Measurements from ENCODE around the gene CRYGA. TPM values are rescaled to one million over a fixed set of nuclear protein-coding genes. Genes with fewer than 3 reads are reported as not detected.

CRYGA gene
- total and polyA plus RNA-seq, 2 experiments from 2014 or later: not detected

DNA sequence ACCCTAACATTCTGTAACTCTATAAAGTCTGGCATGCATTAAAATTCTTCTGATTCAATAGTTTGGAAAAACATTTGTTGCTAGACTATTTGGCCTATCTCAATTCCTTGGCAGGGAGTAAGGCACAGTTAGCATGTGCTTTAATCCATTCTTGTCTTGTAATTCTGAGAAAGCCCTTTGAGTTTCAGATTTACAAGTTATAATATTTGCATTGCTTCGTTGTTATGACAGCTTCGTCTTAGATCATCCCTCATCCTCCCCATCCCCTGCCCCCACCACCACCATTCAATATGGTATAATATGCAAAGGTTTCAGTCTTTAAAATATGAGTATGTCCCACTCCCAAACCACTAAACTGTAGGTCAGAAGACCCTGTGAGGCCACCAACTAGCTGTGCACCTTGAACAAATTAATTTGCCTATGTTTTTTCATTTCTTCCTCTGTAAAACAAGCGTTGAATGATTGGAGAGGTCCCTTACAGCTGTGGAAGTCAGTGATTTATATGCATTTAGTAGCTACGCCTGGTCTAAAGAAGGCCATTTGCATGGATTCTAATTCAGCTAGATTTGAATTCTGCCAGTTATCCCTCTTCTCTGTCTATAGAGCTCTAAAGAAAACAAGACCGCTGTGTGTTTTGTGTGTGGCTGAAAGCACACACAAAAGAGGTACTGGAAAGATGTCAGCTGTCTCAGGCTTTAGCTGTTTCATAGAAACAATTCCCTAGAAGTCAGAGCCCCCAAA is 25.9 kb upstream of the CRYGA start:
- H3F3A ChIP-seq (ENCODE audit: insufficient read depth): no peaks in the 10 kb centered on the region
- H3K79me2 ChIP-seq (ENCODE audit: insufficient read depth): no peaks in the 10 kb centered on the region
- H4K20me1 ChIP-seq (ENCODE audit: insufficient read depth): no peaks in the 10 kb centered on the region
- no peak overlapping the region for H3K4me3 ChIP-seq
- no peaks in the 10 kb centered on the region for H3K36me3 ChIP-seq (ENCODE audit: low read depth)
- no peaks in the 10 kb centered on the region for H3K9me2 ChIP-seq (ENCODE audit: insufficient read depth)
- no peak for DNase-seq
- H3K27ac ChIP-seq: no peak overlapping the region
- H3K4me1 ChIP-seq (ENCODE audit: insufficient read depth): no peaks in the 10 kb centered on the region
- peaks cover 36% of the 10 kb centered on the region for H3K27me3 ChIP-seq (replicated peaks; ENCODE audit: insufficient read depth)
- no peak overlapping the region for H2AFZ ChIP-seq
- H3K9ac ChIP-seq: no peak overlapping the region
- H3K9me3 ChIP-seq (ENCODE audit: low read depth): no peaks in the 10 kb centered on the region
- in situ Hi-C loops (cut with MboI): no loop called here
- H3K4me2 ChIP-seq (ENCODE audit: unreplicated experiment): no peak overlapping the region
- WGBS, 2 experiments (ENCODE audit: low coverage in 1 of 2, low lambda C conversion rate in 2 of 2, missing lambda C conversion rate in 2 of 2): 33 to 35% methylated on average over 5 of the region's 5 CpGs
- no peak for TF ChIP-seq EZH2phosphoT487 (IDR thresholded peaks at IDR 0.05; ENCODE audit: insufficient read depth, low read depth)
- TF ChIP-seq EZH2 (IDR thresholded peaks at IDR 0.05; ENCODE audit: insufficient read depth, poor library complexity, severe bottlenecking): no peak

DNA sequence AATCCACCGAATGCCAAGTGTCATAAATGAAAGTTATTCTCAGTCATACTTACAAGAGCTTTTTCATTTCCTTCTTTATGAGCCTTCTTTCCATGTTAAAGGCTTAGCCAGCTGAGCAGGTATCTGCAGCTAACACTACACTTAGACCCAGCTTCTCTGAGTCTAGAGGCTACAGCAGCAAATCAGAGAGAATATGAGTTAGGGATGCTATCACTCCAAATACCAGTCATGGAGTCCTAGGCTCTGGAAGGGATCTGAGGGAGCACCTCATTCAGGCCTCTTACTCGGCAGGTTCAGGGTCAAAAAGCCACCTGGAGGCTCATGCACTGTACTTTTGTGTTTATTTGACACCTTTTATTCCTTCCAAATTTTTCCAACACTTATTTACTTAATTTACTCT is 23.5 kb upstream of the CRYGA start:
- 20 to 34% methylated on average over 2 of the region's 2 CpGs for WGBS, 2 experiments (ENCODE audit: low coverage in 1 of 2, low lambda C conversion rate in 2 of 2, missing lambda C conversion rate in 2 of 2)

DNA sequence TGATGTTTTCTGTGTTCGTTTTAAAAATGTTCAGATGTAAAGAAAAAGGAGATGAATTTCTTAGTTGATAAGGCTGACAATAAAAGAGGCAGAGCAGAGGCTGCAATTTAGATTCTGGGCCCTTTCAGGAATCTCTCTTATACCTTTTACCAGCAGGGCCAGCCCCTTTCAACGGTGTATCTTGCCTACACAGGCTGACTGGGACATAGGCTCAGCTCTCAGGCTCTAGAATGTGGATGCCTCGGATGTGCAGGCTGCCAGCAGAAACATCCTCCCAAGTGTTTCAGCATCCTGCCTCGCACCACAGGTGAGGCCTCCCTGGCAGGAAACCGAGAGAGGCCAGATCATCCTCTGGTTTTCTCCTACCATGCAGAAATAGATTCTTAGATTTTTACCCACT is 23.1 kb upstream of the CRYGA start:
- no peaks in the 10 kb centered on the region for H3F3A ChIP-seq (ENCODE audit: insufficient read depth)
- H3K4me1 ChIP-seq (ENCODE audit: insufficient read depth): no peaks in the 10 kb centered on the region
- H3K9me3 ChIP-seq (ENCODE audit: low read depth): no peaks in the 10 kb centered on the region
- H3K27me3 ChIP-seq (replicated peaks; ENCODE audit: insufficient read depth): peaks cover 47% of the 10 kb centered on the region
- H3K9ac ChIP-seq: no peak overlapping the region
- H3K9me2 ChIP-seq (ENCODE audit: insufficient read depth): no peaks in the 10 kb centered on the region
- H3K4me3 ChIP-seq: no peak overlapping the region
- in situ Hi-C loops (cut with MboI): no loop called here
- H3K27ac ChIP-seq: no peak overlapping the region
- WGBS, 2 experiments (ENCODE audit: low coverage in 1 of 2, low lambda C conversion rate in 2 of 2, missing lambda C conversion rate in 2 of 2): 18 to 20% methylated on average over 5 of the region's 5 CpGs
- no peak for DNase-seq
- no peaks in the 10 kb centered on the region for H3K79me2 ChIP-seq (ENCODE audit: insufficient read depth)
- H3K4me2 ChIP-seq (ENCODE audit: unreplicated experiment): no peak overlapping the region
- no peak overlapping the region for H2AFZ ChIP-seq
- TF ChIP-seq EZH2 (IDR thresholded peaks at IDR 0.05; ENCODE audit: insufficient read depth, poor library complexity, severe bottlenecking): no peak
- no peak for TF ChIP-seq EZH2phosphoT487 (IDR thresholded peaks at IDR 0.05; ENCODE audit: insufficient read depth, low read depth)
- no peaks in the 10 kb centered on the region for H3K36me3 ChIP-seq (ENCODE audit: low read depth)
- H4K20me1 ChIP-seq (ENCODE audit: insufficient read depth): no peaks in the 10 kb centered on the region

More for the DNA sequence above, 23.5 kb upstream of the CRYGA start:
- no peak for TF ChIP-seq EZH2phosphoT487 (IDR thresholded peaks at IDR 0.05; ENCODE audit: insufficient read depth, low read depth)
- TF ChIP-seq EZH2 (IDR thresholded peaks at IDR 0.05; ENCODE audit: insufficient read depth, poor library complexity, severe bottlenecking): no peak
- H3K9me2 ChIP-seq (ENCODE audit: insufficient read depth): no peaks in the 10 kb centered on the region
- no peak for DNase-seq
- H3K4me3 ChIP-seq: no peak overlapping the region
- H3K27ac ChIP-seq: no peak overlapping the region
- no peaks in the 10 kb centered on the region for H4K20me1 ChIP-seq (ENCODE audit: insufficient read depth)
- H3K4me2 ChIP-seq (ENCODE audit: unreplicated experiment): no peak overlapping the region
- H3K27me3 ChIP-seq (replicated peaks; ENCODE audit: insufficient read depth): peaks cover 46% of the 10 kb centered on the region
- no peaks in the 10 kb centered on the region for H3K79me2 ChIP-seq (ENCODE audit: insufficient read depth)
- in situ Hi-C loops (cut with MboI): no loop called here
- no peak overlapping the region for H3K9ac ChIP-seq
- H3K36me3 ChIP-seq (ENCODE audit: low read depth): no peaks in the 10 kb centered on the region
- H3K9me3 ChIP-seq (ENCODE audit: low read depth): no peaks in the 10 kb centered on the region
- no peaks in the 10 kb centered on the region for H3F3A ChIP-seq (ENCODE audit: insufficient read depth)
- H2AFZ ChIP-seq: no peak overlapping the region
- no peaks in the 10 kb centered on the region for H3K4me1 ChIP-seq (ENCODE audit: insufficient read depth)

DNA sequence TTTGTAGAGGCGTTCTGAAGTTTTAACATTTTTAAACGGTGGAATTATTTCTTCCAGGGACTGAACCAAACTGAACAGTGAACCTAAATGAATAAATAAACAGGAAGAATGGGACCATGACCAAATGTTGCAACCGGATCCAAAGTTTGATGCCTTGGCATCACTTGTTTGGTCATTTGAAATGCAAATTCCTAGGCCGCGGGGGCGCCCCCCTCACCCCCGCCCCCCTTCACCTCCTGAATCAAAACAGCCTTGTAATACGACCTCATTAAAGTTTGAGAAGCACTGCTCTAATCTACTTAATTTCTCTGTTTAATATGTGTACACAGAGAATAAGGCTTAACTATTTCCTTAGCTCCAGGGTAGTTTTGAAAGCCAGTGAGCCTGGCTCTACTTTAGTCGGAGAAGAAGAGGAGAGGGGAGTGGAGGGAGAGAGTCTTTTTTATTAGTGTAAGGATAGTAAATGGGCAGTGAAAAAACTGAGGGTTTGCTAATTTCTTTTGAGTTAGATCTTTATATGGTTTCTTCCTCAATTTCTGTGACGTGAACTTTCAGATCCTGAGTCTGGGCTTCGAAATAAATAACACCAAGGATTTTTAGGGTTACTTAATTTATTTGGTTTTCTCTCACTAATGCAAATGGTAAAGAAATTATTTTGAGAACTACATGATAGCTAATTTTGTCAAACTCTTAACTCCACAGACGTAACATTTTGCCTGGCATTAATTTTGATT is 20.8 kb upstream of the CRYGA start:
- TF ChIP-seq EZH2 (IDR thresholded peaks at IDR 0.05; ENCODE audit: insufficient read depth, poor library complexity, severe bottlenecking): no peak
- TF ChIP-seq EZH2phosphoT487 (IDR thresholded peaks at IDR 0.05; ENCODE audit: insufficient read depth, low read depth): no peak
- Histone ChIP-seq H3K4me1 (ENCODE audit: insufficient read depth) (no peaks in the 10 kb centered on the region), H3K9me3 (ENCODE audit: low read depth) (no peaks in the 10 kb centered on the region), H3K27ac (no peak overlapping the region), H3F3A (ENCODE audit: insufficient read depth) (no peaks in the 10 kb centered on the region), H2AFZ (no peak overlapping the region), H4K20me1 (ENCODE audit: insufficient read depth) (no peaks in the 10 kb centered on the region), H3K9ac (no peak overlapping the region), H3K79me2 (ENCODE audit: insufficient read depth) (no peaks in the 10 kb centered on the region), H3K27me3 (replicated peaks; ENCODE audit: insufficient read depth) (peaks cover 54% of the 10 kb centered on the region), H3K4me3 (no peak overlapping the region), H3K9me2 (ENCODE audit: insufficient read depth) (no peaks in the 10 kb centered on the region), H3K4me2 (ENCODE audit: unreplicated experiment) (no peak overlapping the region), H3K36me3 (ENCODE audit: low read depth) (no peaks in the 10 kb centered on the region)
- DNase-seq: no peak
- in situ Hi-C loops (cut with MboI): no loop called here
- WGBS, 2 experiments (ENCODE audit: low coverage in 1 of 2, low lambda C conversion rate in 2 of 2, missing lambda C conversion rate in 2 of 2): 24 to 28% methylated on average over 12 of the region's 12 CpGs
